ENCODE data around the gene CCDC60.
"Not testable (repeated sequence)": the region's sequence is repeated elsewhere in the genome, so short reads cannot be mapped to it uniquely, and the experiment has no call there.

CCDC60 gene

GRCh38 chr12:119338593-119339363 lies 4.2 kb downstream of the CCDC60 start:
- no peak for DNase-seq

- no peak for DNase-seq
Measured at GRCh38 chr12:119340578-119340977, 6.0 kb downstream of the CCDC60 start.

- DNase-seq = no peak
Measured at GRCh38 chr12:119341020-119341419, 6.5 kb downstream of the CCDC60 start.

- DNase-seq = no peak
Measured at GRCh38 chr12:119341988-119342387, 7.5 kb downstream of the CCDC60 start.

- no peak for DNase-seq
Measured at GRCh38 chr12:119343130-119343529, 8.6 kb downstream of the CCDC60 start.

GRCh38 chr12:119354172-119354571 lies 19.6 kb downstream of the CCDC60 start:
- no peak for DNase-seq

- DNase-seq = not testable (repeated sequence)
Measured at GRCh38 chr12:119360366-119360765, 25.8 kb downstream of the CCDC60 start.

- no peak for DNase-seq
Measured at GRCh38 chr12:119363037-119363436, 28.5 kb downstream of the CCDC60 start.

- no peak for DNase-seq
Measured at GRCh38 chr12:119363490-119363889, 29.0 kb downstream of the CCDC60 start.

- no peak for DNase-seq
Measured at GRCh38 chr12:119365451-119365850, 30.9 kb downstream of the CCDC60 start.

GRCh38 chr12:119366007-119366406 lies 31.5 kb downstream of the CCDC60 start:
- no peak for DNase-seq

- DNase-seq = no peak
Measured at GRCh38 chr12:119369161-119369560, 34.6 kb downstream of the CCDC60 start.

- DNase-seq = no peak
Measured at GRCh38 chr12:119369907-119370546, 35.5 kb downstream of the CCDC60 start.

GRCh38 chr12:119372540-119372939 lies 38.0 kb downstream of the CCDC60 start:
- no peak for DNase-seq

GRCh38 chr12:119373001-119373400 lies 38.5 kb downstream of the CCDC60 start:
- DNase-seq = no peak

GRCh38 chr12:119373666-119374065 lies 39.1 kb downstream of the CCDC60 start:
- DNase-seq = no peak

GRCh38 chr12:119374635-119375034 lies 40.1 kb downstream of the CCDC60 start:
- DNase-seq = no peak

- DNase-seq = no peak
Measured at GRCh38 chr12:119375075-119375882, 40.8 kb downstream of the CCDC60 start.

- DNase-seq = no peak
Measured at GRCh38 chr12:119375883-119376190, 41.3 kb downstream of the CCDC60 start.

GRCh38 chr12:119378903-119379302 lies 44.4 kb downstream of the CCDC60 start:
- no peak for DNase-seq

- DNase-seq = no peak
Measured at GRCh38 chr12:119381471-119382235, 47.1 kb downstream of the CCDC60 start.

GRCh38 chr12:119383206-119383605 lies 48.7 kb downstream of the CCDC60 start:
- DNase-seq = no peak

GRCh38 chr12:119384340-119384739 lies 49.8 kb downstream of the CCDC60 start:
- DNase-seq = no peak
